NCI-H345 (cell line): ENCODE measurements around the gene PLPP1.

Experiments used
- DNase-seq: peaks from one replicate; lab custom pipeline; 2025; lab: John Stamatoyannopoulos, UW

The PLPP1 gene

GRCh38 chr5:55450050-55450765, 84.6 kb downstream of the PLPP1 start:
- DNase-seq, result no peak

- DNase-seq, result no peak
These were observed 88.0 kb downstream of the PLPP1 start for GRCh38 chr5:55446640-55447351.

- no peak for DNase-seq
These were observed 89.0 kb downstream of the PLPP1 start for GRCh38 chr5:55445791-55446190.

- no peak for DNase-seq
These were observed 92.8 kb downstream of the PLPP1 start for GRCh38 chr5:55441954-55442353.

GRCh38 chr5:55441107-55441771, 93.5 kb downstream of the PLPP1 start:
- peak; percentile 66 for DNase-seq

GRCh38 chr5:55440188-55440646, 94.5 kb downstream of the PLPP1 start:
- DNase-seq, result no peak

GRCh38 chr5:55438998-55439397, 95.8 kb downstream of the PLPP1 start:
- DNase-seq, result no peak

- no peak for DNase-seq
These were observed 96.9 kb downstream of the PLPP1 start for GRCh38 chr5:55437859-55438206.

GRCh38 chr5:55437452-55437851, 97.3 kb downstream of the PLPP1 start:
- DNase-seq, result no peak

GRCh38 chr5:55432549-55432948, 102.2 kb downstream of the PLPP1 start:
- no peak for DNase-seq

GRCh38 chr5:55429613-55430253, 105.0 kb downstream of the PLPP1 start:
- DNase-seq, result peak; percentile 75

- no peak for DNase-seq
These were observed 105.5 kb downstream of the PLPP1 start for GRCh38 chr5:55429221-55429612.

- peak; percentile 28 for DNase-seq
These were observed 107.6 kb downstream of the PLPP1 start for GRCh38 chr5:55427157-55427556.

GRCh38 chr5:55426455-55426854, 108.3 kb downstream of the PLPP1 start:
- no peak for DNase-seq

- no peak for DNase-seq
These were observed 113.7 kb downstream of the PLPP1 start for GRCh38 chr5:55421074-55421529.

GRCh38 chr5:55418994-55419968, 115.5 kb downstream of the PLPP1 start:
- no peak for DNase-seq

GRCh38 chr5:55416306-55416705, 118.5 kb downstream of the PLPP1 start:
- DNase-seq, result no peak

- no peak for DNase-seq
These were observed 119.7 kb downstream of the PLPP1 start for GRCh38 chr5:55415071-55415470.

- no peak for DNase-seq
These were observed 121.1 kb downstream of the PLPP1 start for GRCh38 chr5:55413644-55414043.

- DNase-seq, result no peak
These were observed 122.9 kb downstream of the PLPP1 start for GRCh38 chr5:55411876-55412275.

- no peak for DNase-seq
These were observed 123.9 kb downstream of the PLPP1 start for GRCh38 chr5:55410845-55411244.
